Measurements from ENCODE around the gene LBH.

Gene LBH

GRCh38 chr2:30254685-30255001 lies 23.3 kb downstream of the LBH start:
- TF ChIP-seq ZFX (IDR thresholded peaks at IDR 0.05): no peak
- no peak overlapping the region for H3K27ac ChIP-seq

DNA sequence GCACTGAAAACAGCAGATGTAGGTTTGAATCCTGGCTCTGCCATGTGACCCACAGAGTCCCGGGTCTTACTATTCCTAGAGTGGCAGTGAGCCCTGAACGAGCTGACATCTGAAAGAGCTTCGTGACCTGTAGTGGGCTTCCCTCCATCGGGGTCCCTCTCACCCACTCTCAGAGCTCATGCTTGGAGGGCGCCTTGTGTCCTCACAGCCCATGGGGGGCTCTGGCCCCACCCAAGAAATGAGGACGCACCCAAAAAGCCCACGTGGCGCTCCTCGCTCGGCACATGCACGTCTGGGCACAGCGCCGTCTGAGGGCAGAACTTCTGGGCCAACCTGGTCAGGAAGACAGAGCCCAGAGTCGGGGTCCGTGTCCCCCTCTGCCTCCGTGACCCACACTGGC lies 23.7 kb downstream of the LBH start:
- TF ChIP-seq, protein P1, sequence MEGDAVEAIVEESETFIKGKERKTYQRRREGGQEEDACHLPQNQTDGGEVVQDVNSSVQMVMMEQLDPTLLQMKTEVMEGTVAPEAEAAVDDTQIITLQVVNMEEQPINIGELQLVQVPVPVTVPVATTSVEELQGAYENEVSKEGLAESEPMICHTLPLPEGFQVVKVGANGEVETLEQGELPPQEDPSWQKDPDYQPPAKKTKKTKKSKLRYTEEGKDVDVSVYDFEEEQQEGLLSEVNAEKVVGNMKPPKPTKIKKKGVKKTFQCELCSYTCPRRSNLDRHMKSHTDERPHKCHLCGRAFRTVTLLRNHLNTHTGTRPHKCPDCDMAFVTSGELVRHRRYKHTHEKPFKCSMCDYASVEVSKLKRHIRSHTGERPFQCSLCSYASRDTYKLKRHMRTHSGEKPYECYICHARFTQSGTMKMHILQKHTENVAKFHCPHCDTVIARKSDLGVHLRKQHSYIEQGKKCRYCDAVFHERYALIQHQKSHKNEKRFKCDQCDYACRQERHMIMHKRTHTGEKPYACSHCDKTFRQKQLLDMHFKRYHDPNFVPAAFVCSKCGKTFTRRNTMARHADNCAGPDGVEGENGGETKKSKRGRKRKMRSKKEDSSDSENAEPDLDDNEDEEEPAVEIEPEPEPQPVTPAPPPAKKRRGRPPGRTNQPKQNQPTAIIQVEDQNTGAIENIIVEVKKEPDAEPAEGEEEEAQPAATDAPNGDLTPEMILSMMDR (conservative IDR thresholded peaks at IDR 0.05): no peak
- TF ChIP-seq ZFX (IDR thresholded peaks at IDR 0.05): no peak
- no peak overlapping the region for H3K27ac ChIP-seq

DNA sequence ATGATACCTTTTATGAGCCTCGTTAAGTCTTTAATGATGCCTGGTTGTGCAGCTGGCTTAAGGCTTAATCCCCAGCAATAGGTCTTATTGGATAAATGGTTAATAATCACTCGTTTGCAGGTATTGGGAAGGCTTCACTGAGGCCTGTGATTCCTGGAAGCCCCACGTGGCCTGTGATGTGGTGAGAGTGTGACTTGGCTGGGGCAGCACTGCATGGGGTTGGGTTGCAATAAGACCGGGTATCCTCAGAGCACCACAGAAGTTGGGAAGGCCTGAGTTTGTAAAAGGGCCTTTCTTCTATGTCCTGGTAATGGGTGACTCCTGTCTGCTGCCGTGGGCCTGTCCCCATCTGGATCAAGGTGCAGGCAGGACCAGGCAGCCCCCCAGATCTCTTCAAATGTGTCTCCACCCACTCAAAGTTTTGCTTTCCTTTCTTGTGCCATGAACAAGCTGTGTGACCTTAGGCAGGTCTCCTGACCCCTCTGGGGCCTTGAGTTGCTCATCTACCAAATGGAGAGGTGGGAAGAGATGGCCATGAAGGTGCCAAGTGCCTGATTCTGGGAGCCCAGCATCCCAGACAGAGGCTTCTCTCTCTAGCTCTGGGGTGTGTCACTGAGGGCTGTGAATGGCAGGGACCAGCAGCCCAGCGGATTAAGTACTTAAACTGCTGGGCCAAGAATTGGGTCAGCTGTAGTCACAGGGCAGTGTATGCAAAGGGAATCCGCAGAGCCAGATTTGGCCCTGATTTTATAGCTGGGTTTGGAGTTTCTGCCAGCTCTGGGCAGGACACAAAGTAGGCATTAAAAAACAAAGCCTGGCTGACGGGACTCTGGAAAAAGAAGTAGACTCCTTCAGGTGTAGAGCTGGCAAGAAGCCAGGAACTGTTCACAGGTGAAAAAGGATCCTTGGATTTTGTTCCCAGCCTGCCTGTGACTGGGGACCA lies 24.4 kb downstream of the LBH start:
- no peak overlapping the region; the same call in 1 of the 2 replicates for H3K27ac ChIP-seq
- TF ChIP-seq ZFX (IDR thresholded peaks at IDR 0.05): no peak
- TF ChIP-seq, protein P1 (conservative IDR thresholded peaks at IDR 0.05): no peak

- TF ChIP-seq, protein P1 (conservative IDR thresholded peaks at IDR 0.05): no peak
- no peak for TF ChIP-seq ZFX (IDR thresholded peaks at IDR 0.05)
- no peak overlapping the region for H3K27ac ChIP-seq
Measured at GRCh38 chr2:30257266-30258214, 26.2 kb downstream of the LBH start.

- no peak overlapping the region for H3K27ac ChIP-seq
- TF ChIP-seq, protein P1 (conservative IDR thresholded peaks at IDR 0.05): no peak
- TF ChIP-seq ZFX (IDR thresholded peaks at IDR 0.05): no peak
Measured at GRCh38 chr2:30259071-30259470, 27.7 kb downstream of the LBH start.

DNA sequence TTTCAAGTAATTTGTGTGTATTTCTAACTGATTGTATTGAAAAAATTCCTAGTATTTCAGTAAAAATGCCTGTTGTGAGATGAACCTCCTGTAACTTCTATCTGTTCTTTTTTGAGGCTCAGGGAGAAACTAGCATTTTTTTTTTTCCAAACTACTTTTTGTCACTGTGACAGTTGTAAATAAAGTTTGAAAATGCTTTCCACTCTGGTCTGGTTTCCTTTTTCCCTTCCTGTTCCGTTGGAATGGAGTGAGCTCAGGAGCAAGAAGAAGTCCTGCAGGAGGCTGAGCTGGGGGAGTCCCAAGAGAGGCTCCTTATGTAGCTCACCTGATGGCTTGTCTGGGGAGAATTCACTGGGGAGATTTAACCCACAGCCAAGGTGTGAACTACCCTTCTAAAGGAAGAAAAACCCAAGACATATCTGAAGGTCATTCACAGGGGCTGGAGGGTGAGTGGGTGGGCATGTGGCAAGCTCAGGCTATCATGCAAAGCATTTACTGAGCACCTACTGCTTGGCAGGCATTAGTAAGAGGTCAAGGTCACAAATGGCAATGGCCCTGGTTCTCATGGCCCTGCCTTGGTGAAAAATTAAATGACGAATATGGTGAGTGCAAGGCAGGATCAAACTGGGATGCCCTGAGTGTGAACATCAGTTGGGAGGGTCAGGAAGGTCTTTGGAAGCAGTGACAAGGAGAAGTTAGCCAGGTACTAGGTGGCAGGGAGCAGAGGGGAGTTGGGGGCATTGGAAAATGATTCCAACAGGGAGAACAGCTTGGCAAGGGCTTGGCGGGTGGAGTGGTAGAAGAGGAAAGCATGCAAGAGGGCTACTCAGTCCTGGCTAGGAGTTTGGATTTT lies 28.7 kb downstream of the LBH start:
- no peak for TF ChIP-seq ZFX (IDR thresholded peaks at IDR 0.05)
- TF ChIP-seq, protein P1 (conservative IDR thresholded peaks at IDR 0.05): no peak
- H3K27ac ChIP-seq: no peak overlapping the region

DNA sequence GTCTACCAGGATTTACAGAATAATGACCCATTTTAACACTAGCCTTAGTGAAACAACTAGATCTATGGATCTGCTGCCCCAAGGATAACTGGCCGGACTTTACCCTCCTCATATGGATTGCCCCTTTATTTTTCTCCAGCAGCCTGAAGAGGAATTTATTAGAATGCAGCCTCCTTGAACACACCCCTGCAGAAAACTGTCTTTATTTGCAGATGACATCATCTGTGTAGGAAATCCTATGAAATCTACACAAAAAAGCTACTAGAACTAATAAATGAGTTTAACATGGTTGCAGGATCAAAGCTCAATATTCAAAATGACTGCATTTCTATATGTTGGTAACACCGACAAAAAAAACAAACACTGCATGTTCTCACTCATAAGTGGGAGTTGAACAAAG lies 29.6 kb downstream of the LBH start:
- no peak overlapping the region for H3K27ac ChIP-seq
- no peak for TF ChIP-seq ZFX (IDR thresholded peaks at IDR 0.05)
- TF ChIP-seq, protein P1 (conservative IDR thresholded peaks at IDR 0.05): no peak

Measured in C4-2B (cell line).